Gastrocnemius medialis (tissue), 4 donors: Measurements from ENCODE around the gene TRIM44. TPM values are rescaled to one million over a fixed set of nuclear protein-coding genes. Genes with fewer than 3 reads are reported as not detected.

Experiments used
- ATAC-seq, 2 donors: fragments of 150-250 bp; one replicate each; pipeline ENCODE4 v1.9.1; 2016
- DNase-seq, 2 donors: peaks; one replicate each; pipeline ENCODE4 v3.0.0-alpha.2; 2019
- H3K27ac ChIP-seq, 4 donors: fragments of 200-600 bp; sonication (generic); 1 replicate in 1 of 4; 2 replicates in 3 of 4; pipeline ENCODE4 v1.5.1; 2016 to 2018; ENCODE audit warnings: mild to moderate bottlenecking in 2 of 4, moderate library complexity in 1 of 4
- H3K27me3 ChIP-seq, 3 donors: fragments of 200-600 bp; sonication (generic) in 2 of 3; 1 replicate in 1 of 3; 2 replicates in 2 of 3; pipeline versions ENCODE4 v1.5.1 to v1.6.0; 2016 to 2019; ENCODE audit warnings: mild to moderate bottlenecking in 1 of 3, moderate library complexity in 1 of 3
- H3K36me3 ChIP-seq, 2 donors: fragments of 200-600 bp; sonication (generic) in 1 of 2; one replicate each; pipeline ENCODE4 v1.5.1; 2017 to 2018
- H3K4me1 ChIP-seq, 2 donors: fragments of 200-600 bp; sonication (generic) in 1 of 2; one replicate each; pipeline ENCODE4 v1.5.1; 2016 to 2017; ENCODE audit warnings: mild to moderate bottlenecking in 2 of 2
- H3K4me3 ChIP-seq, 4 donors: fragments of 200-600 bp; sonication (generic) in 3 of 4; 1 replicate in 1 of 4; 2 replicates in 3 of 4; pipeline ENCODE4 v1.5.1; 2016 to 2019; ENCODE audit warnings: mild to moderate bottlenecking in 2 of 4
- H3K9me3 ChIP-seq, 3 donors: fragments of 200-600 bp; sonication (generic) in 2 of 3; 1 replicate in 1 of 3; 2 replicates in 2 of 3; pipeline ENCODE4 v1.5.1; 2016 to 2019
- POLR2A ChIP-seq, 2 donors: fragments of 450-650 bp; IDR thresholded peaks; one replicate each; pipeline ENCODE4 v1.6.1; 2017; ENCODE audit warnings: antibody characterized with exemption in 2 of 2, mild to moderate bottlenecking in 2 of 2, moderate library complexity in 2 of 2
- in situ Hi-C, 4 donors: fragments of 200-750 bp; cut with MboI; loops; one replicate each; pipeline versions ENCODE4 v1.15.0 to v1.8.0; 2017; ENCODE audit warnings: low sequenced_read_pairs in 4 of 4
- intact Hi-C: fragments of 100-400 bp; cut with DNase I; formaldehyde crosslinking; loops from one replicate; pipeline ENCODE4 v1.15.1; 2023; ENCODE audit warnings: low total_unique reads
- total RNA-seq, 4 donors: library from RNA; depleted of rRNA; stranded (reverse); fragments of >200 nt; gene quantifications; one replicate each; pipeline versions ENCODE4 v1.1.0 to v1.2.3, GENCODE V29; 2016
- TF ChIP-seq, protein P1 (sequence below), 5 experiments: fragments of 450-650 bp in 3 of 5; fragments of 200-600 bp in 2 of 5; sonication (generic) in 2 of 5; IDR thresholded peaks in 4 of 5; conservative IDR thresholded peaks in 1 of 5; 1 replicate in 4 of 5; 2 replicates in 1 of 5; pipeline ENCODE4 v1.5.1; 2016 to 2019; ENCODE audit warnings: antibody characterized with exemption in 5 of 5, mild to moderate bottlenecking in 3 of 5, moderate library complexity in 3 of 5

Gene TRIM44
- total RNA-seq, 4 donors from 2014 or later = 25.5 to 30.5 (median 26.2) TPM

DNA sequence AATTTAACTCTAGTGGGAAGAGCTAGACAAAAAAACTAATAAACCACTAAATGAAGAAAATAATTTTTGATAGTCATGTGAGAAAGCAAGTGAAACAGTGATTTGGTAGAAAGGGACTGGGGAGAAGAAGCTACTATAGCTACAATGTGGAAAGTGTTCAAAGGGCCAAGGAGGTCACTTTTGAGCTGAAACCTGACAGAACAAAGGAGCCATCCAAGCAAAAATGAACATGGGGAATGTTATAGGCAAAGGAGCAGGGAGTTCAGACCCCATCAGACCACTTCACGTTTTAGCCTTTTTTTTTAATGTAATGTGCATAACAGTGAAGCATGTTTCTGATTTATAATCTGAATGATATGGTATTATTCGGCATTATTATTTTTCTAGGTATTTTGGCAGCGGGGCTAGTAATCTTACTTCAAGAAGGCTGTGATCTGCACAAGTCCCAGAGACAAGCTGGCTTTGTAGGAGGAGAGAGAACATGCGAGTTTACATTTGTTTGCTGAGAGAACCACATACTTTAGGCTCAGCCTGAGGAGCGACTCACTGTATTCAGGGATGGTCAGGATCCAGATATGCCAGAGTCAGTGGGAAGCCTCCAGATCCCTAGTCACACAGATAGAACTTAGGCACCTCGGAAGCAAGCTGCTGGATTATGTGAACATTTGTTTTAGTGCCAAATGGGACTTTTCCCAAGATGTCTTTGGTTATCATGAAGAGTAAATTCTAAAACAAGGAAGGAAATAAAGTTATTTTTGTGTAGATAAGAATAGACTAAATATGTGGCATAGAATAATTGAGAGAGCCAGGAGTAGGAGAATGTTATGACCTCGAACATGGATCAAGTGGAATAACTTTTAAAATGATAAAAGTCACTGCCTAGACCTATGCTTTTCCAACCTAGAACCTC is 118.6 kb downstream of the TRIM44 start:
- Histone ChIP-seq H3K4me3 (no peak overlapping the region), H3K27me3 (no peaks in the 10 kb centered on the region), H3K4me1 (peaks cover 0 to 28% of the 10 kb centered on the region in 2 donors), H3K27ac (no peak overlapping the region), H3K36me3 (no peaks in the 10 kb centered on the region), H3K9me3 (no peaks in the 10 kb centered on the region)
- TF ChIP-seq, protein P1, sequence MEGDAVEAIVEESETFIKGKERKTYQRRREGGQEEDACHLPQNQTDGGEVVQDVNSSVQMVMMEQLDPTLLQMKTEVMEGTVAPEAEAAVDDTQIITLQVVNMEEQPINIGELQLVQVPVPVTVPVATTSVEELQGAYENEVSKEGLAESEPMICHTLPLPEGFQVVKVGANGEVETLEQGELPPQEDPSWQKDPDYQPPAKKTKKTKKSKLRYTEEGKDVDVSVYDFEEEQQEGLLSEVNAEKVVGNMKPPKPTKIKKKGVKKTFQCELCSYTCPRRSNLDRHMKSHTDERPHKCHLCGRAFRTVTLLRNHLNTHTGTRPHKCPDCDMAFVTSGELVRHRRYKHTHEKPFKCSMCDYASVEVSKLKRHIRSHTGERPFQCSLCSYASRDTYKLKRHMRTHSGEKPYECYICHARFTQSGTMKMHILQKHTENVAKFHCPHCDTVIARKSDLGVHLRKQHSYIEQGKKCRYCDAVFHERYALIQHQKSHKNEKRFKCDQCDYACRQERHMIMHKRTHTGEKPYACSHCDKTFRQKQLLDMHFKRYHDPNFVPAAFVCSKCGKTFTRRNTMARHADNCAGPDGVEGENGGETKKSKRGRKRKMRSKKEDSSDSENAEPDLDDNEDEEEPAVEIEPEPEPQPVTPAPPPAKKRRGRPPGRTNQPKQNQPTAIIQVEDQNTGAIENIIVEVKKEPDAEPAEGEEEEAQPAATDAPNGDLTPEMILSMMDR (IDR thresholded peaks at IDR 0.05 in 4 of 5, conservative IDR thresholded peaks at IDR 0.05 in 1 of 5) = no peak
- TF ChIP-seq POLR2A (IDR thresholded peaks at IDR 0.05) = no peak
- intact Hi-C loops = no loop called here
- DNase-seq (no peak), ATAC-seq (no peak)
- in situ Hi-C loops = no loop called here

DNA sequence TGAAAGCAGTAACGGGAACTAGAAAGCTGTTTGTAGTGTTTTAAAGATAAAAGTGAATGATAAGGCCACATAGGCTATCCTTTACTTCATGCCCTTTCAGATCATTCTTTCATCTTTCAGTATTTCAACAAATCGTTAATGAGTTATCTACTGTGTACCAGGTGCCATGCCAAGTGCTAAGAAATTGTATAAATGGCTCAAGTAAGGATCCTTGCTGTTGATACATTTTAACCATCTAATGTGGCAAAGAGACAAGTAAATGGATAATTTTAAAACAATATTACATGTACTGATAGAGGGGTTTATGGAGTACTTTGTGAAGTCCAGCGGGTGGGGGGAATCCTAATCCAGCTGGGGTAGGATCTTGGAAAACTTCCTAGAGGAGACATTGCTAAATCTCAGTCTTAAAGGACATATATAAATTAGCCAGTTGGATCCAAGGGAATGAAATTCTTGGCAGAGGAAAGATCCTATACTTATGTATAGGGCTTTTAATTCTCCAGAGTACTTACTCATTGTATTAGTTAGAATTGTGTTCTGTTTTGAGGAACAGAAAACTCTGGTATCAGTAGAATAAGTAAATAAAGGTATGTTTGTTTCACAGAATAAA is 119.4 kb downstream of the TRIM44 start:
- in situ Hi-C loops = no loop called here
- Histone ChIP-seq H3K27me3 (no peaks in the 10 kb centered on the region), H3K9me3 (no peaks in the 10 kb centered on the region), H3K27ac (no peak overlapping the region), H3K36me3 (no peaks in the 10 kb centered on the region), H3K4me3 (no peak overlapping the region), H3K4me1 (peaks cover 8 to 35% of the 10 kb centered on the region in 2 donors)
- DNase-seq (no peak), ATAC-seq (no peak)
- intact Hi-C loops = no loop called here
- no peak for TF ChIP-seq POLR2A (IDR thresholded peaks at IDR 0.05)
- TF ChIP-seq, protein P1 (IDR thresholded peaks at IDR 0.05 in 4 of 5, conservative IDR thresholded peaks at IDR 0.05 in 1 of 5) = no peak

DNA sequence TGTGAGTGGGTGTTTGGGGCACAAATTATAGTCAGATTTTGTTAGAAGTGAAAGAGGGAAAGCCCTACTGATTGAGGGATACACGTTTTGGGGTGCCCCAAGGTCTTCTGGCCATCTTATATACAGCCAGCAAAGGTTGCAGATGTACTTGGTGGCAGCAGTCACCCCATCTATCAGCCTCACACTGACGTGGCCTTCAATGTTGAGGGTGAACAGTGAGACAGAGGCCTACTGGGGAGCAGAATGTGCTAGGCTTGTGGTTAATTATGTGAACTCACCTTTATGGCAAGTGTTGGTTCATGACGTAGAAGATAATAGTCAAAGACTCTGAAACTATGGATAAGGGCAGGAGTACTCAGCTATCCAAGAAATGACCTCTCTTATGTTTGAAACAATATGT is 121.2 kb downstream of the TRIM44 start:
- no peaks in the 10 kb centered on the region for H3K36me3 ChIP-seq
- no peak for TF ChIP-seq POLR2A (IDR thresholded peaks at IDR 0.05)
- TF ChIP-seq, protein P1 (IDR thresholded peaks at IDR 0.05 in 4 of 5, conservative IDR thresholded peaks at IDR 0.05 in 1 of 5) = no peak
- ATAC-seq (no peak), DNase-seq (no peak)
- H3K4me1 ChIP-seq = peaks cover 10 to 39% of the 10 kb centered on the region in 2 donors
- H3K27me3 ChIP-seq = no peaks in the 10 kb centered on the region
- no peaks in the 10 kb centered on the region for H3K9me3 ChIP-seq
- in situ Hi-C loops (no loop called here), intact Hi-C loops (no loop called here)
- no peak overlapping the region for H3K4me3 ChIP-seq
- H3K27ac ChIP-seq = no peak overlapping the region

DNA sequence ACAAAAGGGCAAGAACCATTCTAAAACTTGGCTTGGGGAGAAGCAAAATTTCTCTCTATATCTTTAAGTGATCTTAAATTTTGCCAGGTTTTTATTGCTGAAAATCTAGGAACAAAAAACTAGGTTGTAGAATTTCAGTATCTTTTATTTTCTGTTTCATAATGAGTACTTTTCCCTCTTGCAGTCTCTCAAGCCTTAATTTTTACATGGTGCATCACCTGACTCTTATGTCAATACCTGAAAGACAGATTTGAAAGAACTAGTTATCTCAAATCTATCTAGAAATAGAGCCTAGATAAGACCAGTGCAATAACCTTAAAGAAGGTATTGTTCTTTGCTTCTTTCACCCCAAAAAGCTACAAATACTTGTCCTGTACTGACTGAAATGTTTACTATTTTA is 122.1 kb downstream of the TRIM44 start:
- in situ Hi-C loops (no loop called here), intact Hi-C loops (no loop called here)
- Histone ChIP-seq H3K9me3 (no peaks in the 10 kb centered on the region), H3K27ac (no peak overlapping the region), H3K4me3 (no peak overlapping the region), H3K27me3 (no peaks in the 10 kb centered on the region), H3K36me3 (no peaks in the 10 kb centered on the region), H3K4me1 (peaks cover 10 to 39% of the 10 kb centered on the region in 2 donors)
- ATAC-seq = no peak
- TF ChIP-seq, protein P1 (IDR thresholded peaks at IDR 0.05 in 4 of 5, conservative IDR thresholded peaks at IDR 0.05 in 1 of 5) = no peak
- TF ChIP-seq POLR2A (IDR thresholded peaks at IDR 0.05) = no peak
- DNase-seq = no peak
